ENCODE results near the gene DACH1. TPM values are rescaled to one million over a fixed set of nuclear protein-coding genes. Genes with fewer than 3 reads are reported as not detected.
"Not testable (repeated sequence)": the region's sequence is repeated elsewhere in the genome, so short reads cannot be mapped to it uniquely, and the experiment has no call there.

DACH1 gene
- total RNA-seq, 1 experiment from 2014 or later = not detected

DNA sequence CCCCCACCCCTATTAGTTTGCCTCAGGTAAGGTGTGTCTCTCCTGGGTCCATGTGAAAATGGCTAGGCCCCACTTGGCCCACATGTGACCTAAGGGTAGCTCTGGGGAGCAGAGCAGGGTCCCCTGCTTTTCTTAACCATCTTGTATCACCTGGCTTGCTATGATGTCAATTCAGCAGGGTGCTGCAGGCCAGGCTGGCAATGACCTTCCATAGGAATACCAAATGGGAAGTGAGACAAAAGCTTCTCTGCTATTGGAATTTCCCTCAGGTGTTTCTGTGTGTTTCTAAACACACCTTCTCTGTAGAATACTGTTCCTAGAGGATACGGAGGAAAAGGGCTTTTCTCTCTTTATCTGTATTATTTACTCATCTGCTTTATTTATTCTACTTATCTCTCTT lies 35.7 kb upstream of the DACH1 start:
- intact Hi-C loops (cut with micrococcal nuclease) = no loop called here
- ATAC-seq (no peak), DNase-seq (ENCODE audit: low read depth, low spot score) (no peak)
- H4K20me1 ChIP-seq (ENCODE audit: insufficient read depth) = no peaks in the 10 kb centered on the region
- TF ChIP-seq YY1 (IDR thresholded peaks at IDR 0.05; ENCODE audit: extremely low read depth, insufficient replicate concordance, low read depth, low read length) = no peak
- TF ChIP-seq EZH2phosphoT487 (IDR thresholded peaks at IDR 0.05; ENCODE audit: borderline replicate concordance) = no peak
- no peak for TF ChIP-seq ZFX (IDR thresholded peaks at IDR 0.05)
- no peak for TF ChIP-seq ZNF274 (IDR thresholded peaks at IDR 0.05; ENCODE audit: low read depth, low read length)
- TF ChIP-seq ELF1 (IDR thresholded peaks at IDR 0.05; ENCODE audit: borderline replicate concordance, low read depth) = no peak
- TF ChIP-seq CEBPB (IDR thresholded peaks at IDR 0.05; ENCODE audit: low read depth) = no peak
- TF ChIP-seq RAD21 (IDR thresholded peaks at IDR 0.05; ENCODE audit: low read depth) = no peak
- no peak for TF ChIP-seq SIN3A (IDR thresholded peaks at IDR 0.05; ENCODE audit: low read depth)
- no peak for TF ChIP-seq POLR2AphosphoS5 (IDR thresholded peaks at IDR 0.05; ENCODE audit: low read depth, low read length)
- TF ChIP-seq POLR2A (IDR thresholded peaks at IDR 0.05; ENCODE audit: borderline replicate concordance, extremely low read depth, insufficient read depth, insufficient read length) = no peak
- TF ChIP-seq FOSL1 (IDR thresholded peaks at IDR 0.05; ENCODE audit: low read depth) = no peak
- TF ChIP-seq, protein P1, sequence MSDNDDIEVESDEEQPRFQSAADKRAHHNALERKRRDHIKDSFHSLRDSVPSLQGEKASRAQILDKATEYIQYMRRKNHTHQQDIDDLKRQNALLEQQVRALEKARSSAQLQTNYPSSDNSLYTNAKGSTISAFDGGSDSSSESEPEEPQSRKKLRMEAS (IDR thresholded peaks at IDR 0.05) = no peak
- TF ChIP-seq EZH2 (IDR thresholded peaks at IDR 0.05) = no peak
- no peak for TF ChIP-seq TCF7L2 (IDR thresholded peaks at IDR 0.05; ENCODE audit: borderline replicate concordance, extremely low read depth, insufficient read depth, insufficient read length)
- TF ChIP-seq, protein P2, sequence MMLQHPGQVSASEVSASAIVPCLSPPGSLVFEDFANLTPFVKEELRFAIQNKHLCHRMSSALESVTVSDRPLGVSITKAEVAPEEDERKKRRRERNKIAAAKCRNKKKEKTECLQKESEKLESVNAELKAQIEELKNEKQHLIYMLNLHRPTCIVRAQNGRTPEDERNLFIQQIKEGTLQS (IDR thresholded peaks at IDR 0.05) = no peak
- TF ChIP-seq EGR1 (IDR thresholded peaks at IDR 0.05; ENCODE audit: low read depth) = no peak
- BruUV-seq (replicated peaks) = no TSS peak
- H3K9me3 ChIP-seq (ENCODE audit: control insufficient read depth in 1 of 2, insufficient read depth in 1 of 2, low read depth in 1 of 2, low read length in 2 of 2) = no peaks in the 10 kb centered on the region
- no peaks in the 10 kb centered on the region for H3K4me1 ChIP-seq (ENCODE audit: control insufficient read depth in 1 of 2, insufficient read depth in 2 of 2, low read length in 2 of 2)
- no peak overlapping the region for H3K4me2 ChIP-seq (ENCODE audit: low read length)
- H3K27ac ChIP-seq (ENCODE audit: low read depth, low read length) = no peak overlapping the region
- no peak overlapping the region for H2AFZ ChIP-seq (ENCODE audit: low read depth, low read length, poor library complexity, severe bottlenecking)
- no peaks in the 10 kb centered on the region for H3K36me3 ChIP-seq (ENCODE audit: control insufficient read depth in 1 of 2, insufficient read depth in 2 of 2, low read length in 2 of 2)
- no peaks in the 10 kb centered on the region for H3K79me2 ChIP-seq (ENCODE audit: insufficient read depth, low read length)
- H3K4me3 ChIP-seq (replicated peaks in 1 of 2; ENCODE audit: low read depth in 1 of 2, low read length in 2 of 2) = no peak overlapping the region
- ChIA-PET RAD21 (ENCODE audit: low non-redundant PET in 1 of 2, low total read pairs in 2 of 2, uncharacterized antibody in 2 of 2, unreplicated experiment in 2 of 2) (no interaction called here), POLR2A (no interaction called here), CTCF (no interaction called here)
- no peaks in the 10 kb centered on the region for H3K9me2 ChIP-seq (ENCODE audit: insufficient read depth)
- H3K27me3 ChIP-seq (ENCODE audit: insufficient read depth, low read length) = no peaks in the 10 kb centered on the region
- H3K9ac ChIP-seq (ENCODE audit: low read length) = no peak overlapping the region

DNA sequence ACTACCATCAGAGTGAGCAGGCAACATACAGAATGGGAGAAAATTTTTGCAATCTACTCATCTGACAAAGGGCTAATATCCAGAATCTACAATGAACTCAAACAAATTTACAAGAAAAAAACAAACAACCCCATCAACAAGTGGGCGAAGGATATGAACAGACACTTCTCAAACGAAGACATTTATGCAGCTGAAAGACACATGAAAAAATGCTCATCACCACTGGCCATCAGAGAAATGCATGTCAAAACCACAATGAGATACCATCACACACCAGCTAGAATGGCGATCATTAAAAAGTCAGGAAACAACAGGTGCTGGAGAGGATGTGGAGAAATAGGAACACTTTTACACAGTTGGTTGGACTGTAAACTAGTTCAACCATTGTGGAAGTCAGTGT lies 26.5 kb upstream of the DACH1 start:
- DNase-seq (ENCODE audit: low read depth, low spot score); RAD21 ChIA-PET (ENCODE audit: low non-redundant PET in 1 of 2, low total read pairs in 2 of 2, uncharacterized antibody in 2 of 2, unreplicated experiment in 2 of 2); CTCF ChIA-PET; H3K4me1 ChIP-seq (ENCODE audit: control insufficient read depth in 1 of 2, insufficient read depth in 2 of 2, low read length in 2 of 2); H3K27me3 ChIP-seq (ENCODE audit: insufficient read depth, low read length); H3K9me3 ChIP-seq (ENCODE audit: control insufficient read depth in 1 of 2, insufficient read depth in 1 of 2, low read depth in 1 of 2, low read length in 2 of 2); H3K27ac ChIP-seq (ENCODE audit: low read depth, low read length); H3K4me2 ChIP-seq (ENCODE audit: low read length); H4K20me1 ChIP-seq (ENCODE audit: insufficient read depth); H3K4me3 ChIP-seq (replicated peaks in 1 of 2; ENCODE audit: low read depth in 1 of 2, low read length in 2 of 2); H2AFZ ChIP-seq (ENCODE audit: low read depth, low read length, poor library complexity, severe bottlenecking); ATAC-seq; intact Hi-C loops (cut with micrococcal nuclease); H3K79me2 ChIP-seq (ENCODE audit: insufficient read depth, low read length); POLR2A ChIA-PET; BruUV-seq (replicated peaks); H3K9ac ChIP-seq (ENCODE audit: low read length); H3K9me2 ChIP-seq (ENCODE audit: insufficient read depth); H3K36me3 ChIP-seq (ENCODE audit: control insufficient read depth in 1 of 2, insufficient read depth in 2 of 2, low read length in 2 of 2): not testable (repeated sequence)

Measured in HCT116 (cell line).